ENCODE measurements around the gene CHTF18. TPM values are rescaled to one million over a fixed set of nuclear protein-coding genes. Genes with fewer than 3 reads are reported as not detected.

CHTF18 gene
- total RNA-seq, 1 experiment from 2014 or later = 120 TPM

- no CpG with 5 or more reads among the region's 17 CpGs for WGBS (ENCODE audit: extremely low coverage, insufficient read length, low lambda C conversion rate)
- H2BK12ac ChIP-seq (ENCODE audit: insufficient read length, low read depth, low read length) = no peak overlapping the region
- H3K14ac ChIP-seq (ENCODE audit: insufficient read depth, low read length) = no peak overlapping the region
- Mint-ChIP-seq H3K9me3 (no peaks in the 10 kb centered on the region), H3K27me3 (ENCODE audit: low read depth) (peaks cover 12% of the 10 kb centered on the region), H3K27ac (no peak overlapping the region), H3K36me3 (ENCODE audit: insufficient read depth in 1 of 3, low read depth in 3 of 3) (no peaks in the 10 kb centered on the region), H3K4me1 (peaks cover 2 to 7% of the 10 kb centered on the region in 2 experiments; a peak in 3 of 4 replicates), H3K4me3 (no peak overlapping the region)
- no peak for DNase-seq
- no peak overlapping the region for H4K5ac ChIP-seq (ENCODE audit: insufficient read length, low read depth, low read length)
- no peaks in the 10 kb centered on the region for H3K79me2 ChIP-seq (ENCODE audit: insufficient read depth, low read length)
- no peaks in the 10 kb centered on the region for H3K79me1 ChIP-seq (ENCODE audit: insufficient read depth, low read depth, low read length, poor library complexity, severe bottlenecking)
- H3K23ac ChIP-seq (ENCODE audit: insufficient read length, low read depth, low read length) = no peak overlapping the region
- no peak overlapping the region for H2BK120ac ChIP-seq (ENCODE audit: low read depth, low read length, poor library complexity, severe bottlenecking)
- no peak overlapping the region for H2BK15ac ChIP-seq (ENCODE audit: low read depth, low read length)
- H3K4ac ChIP-seq (ENCODE audit: low read depth, low read length) = no peak overlapping the region
- no peak overlapping the region for H4K8ac ChIP-seq (replicated peaks; ENCODE audit: insufficient read length, low read depth, low read length)
- H4K91ac ChIP-seq (ENCODE audit: insufficient read length, low read depth, low read length) = no peak overlapping the region
- no peak overlapping the region for H3K18ac ChIP-seq (ENCODE audit: insufficient read length, low read depth, low read length)
- H3T11ph ChIP-seq (ENCODE audit: low read length) = no peak overlapping the region
- H3K9ac ChIP-seq (ENCODE audit: extremely low read depth, insufficient read length, low read length) = no peak overlapping the region
- H2BK20ac ChIP-seq (ENCODE audit: low read depth, low read length, poor library complexity, severe bottlenecking) = no peak overlapping the region
- no peaks in the 10 kb centered on the region for H3K9me3 ChIP-seq (ENCODE audit: control insufficient read depth, low read depth, low read length)
- H3K4me2 ChIP-seq (ENCODE audit: insufficient read depth, insufficient read length, low read length) = no peak overlapping the region
- no peak for TF ChIP-seq CTCF (conservative IDR thresholded peaks at IDR 0.05)
- H2BK5ac ChIP-seq (ENCODE audit: insufficient read length, low read length) = no peak overlapping the region
- H3K4me1 ChIP-seq (ENCODE audit: insufficient read depth, low read length) = no peaks in the 10 kb centered on the region
- no peak overlapping the region for H2AK5ac ChIP-seq (ENCODE audit: insufficient read length, low read length)
- no peak overlapping the region for H3K27ac ChIP-seq (ENCODE audit: insufficient read length, low read depth, low read length)
- H2AFZ ChIP-seq (ENCODE audit: low read length) = no peak overlapping the region
- no peaks in the 10 kb centered on the region for H4K20me1 ChIP-seq (ENCODE audit: control insufficient read depth, insufficient read depth, insufficient read length)
- no peaks in the 10 kb centered on the region for H3K27me3 ChIP-seq (ENCODE audit: insufficient read depth, low read length)
- H3K56ac ChIP-seq (ENCODE audit: insufficient read length, low read depth, low read length) = no peak overlapping the region
- H3K23me2 ChIP-seq (ENCODE audit: insufficient read length, low read depth, low read length, poor library complexity, severe bottlenecking) = no peaks in the 10 kb centered on the region
These were observed 25.7 kb upstream of the CHTF18 start for GRCh38 chr16:762595-763268.
